ENCODE measurements around the gene FHIT. TPM values are rescaled to one million over a fixed set of nuclear protein-coding genes. Genes with fewer than 3 reads are reported as not detected.

FHIT gene
- total RNA-seq, 4 donors from 2014 or later, result 4.4 to 10.6 (median 8.4) TPM

DNA sequence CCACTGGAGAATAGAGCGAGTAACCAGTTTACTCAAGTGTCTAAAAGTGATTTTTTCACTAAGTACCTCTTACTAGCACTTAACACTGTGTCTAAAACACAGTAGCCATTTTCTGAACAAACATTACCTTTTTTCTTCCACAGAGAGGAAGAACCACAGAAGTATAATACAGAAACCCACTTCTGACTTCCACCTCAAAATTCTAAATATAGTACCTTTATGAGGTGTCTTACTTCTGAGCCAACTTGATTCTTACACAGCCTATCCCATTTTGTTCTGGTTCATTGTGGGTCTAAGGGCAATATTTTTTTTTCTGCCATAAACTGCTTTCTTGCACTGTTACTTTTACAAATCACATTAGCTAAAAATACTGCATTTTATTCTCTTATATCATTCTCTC lies 821.0 kb downstream of the FHIT start:
- TF ChIP-seq, protein P1, sequence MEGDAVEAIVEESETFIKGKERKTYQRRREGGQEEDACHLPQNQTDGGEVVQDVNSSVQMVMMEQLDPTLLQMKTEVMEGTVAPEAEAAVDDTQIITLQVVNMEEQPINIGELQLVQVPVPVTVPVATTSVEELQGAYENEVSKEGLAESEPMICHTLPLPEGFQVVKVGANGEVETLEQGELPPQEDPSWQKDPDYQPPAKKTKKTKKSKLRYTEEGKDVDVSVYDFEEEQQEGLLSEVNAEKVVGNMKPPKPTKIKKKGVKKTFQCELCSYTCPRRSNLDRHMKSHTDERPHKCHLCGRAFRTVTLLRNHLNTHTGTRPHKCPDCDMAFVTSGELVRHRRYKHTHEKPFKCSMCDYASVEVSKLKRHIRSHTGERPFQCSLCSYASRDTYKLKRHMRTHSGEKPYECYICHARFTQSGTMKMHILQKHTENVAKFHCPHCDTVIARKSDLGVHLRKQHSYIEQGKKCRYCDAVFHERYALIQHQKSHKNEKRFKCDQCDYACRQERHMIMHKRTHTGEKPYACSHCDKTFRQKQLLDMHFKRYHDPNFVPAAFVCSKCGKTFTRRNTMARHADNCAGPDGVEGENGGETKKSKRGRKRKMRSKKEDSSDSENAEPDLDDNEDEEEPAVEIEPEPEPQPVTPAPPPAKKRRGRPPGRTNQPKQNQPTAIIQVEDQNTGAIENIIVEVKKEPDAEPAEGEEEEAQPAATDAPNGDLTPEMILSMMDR (IDR thresholded peaks at IDR 0.05; ENCODE audit: low read depth), result no peak

DNA sequence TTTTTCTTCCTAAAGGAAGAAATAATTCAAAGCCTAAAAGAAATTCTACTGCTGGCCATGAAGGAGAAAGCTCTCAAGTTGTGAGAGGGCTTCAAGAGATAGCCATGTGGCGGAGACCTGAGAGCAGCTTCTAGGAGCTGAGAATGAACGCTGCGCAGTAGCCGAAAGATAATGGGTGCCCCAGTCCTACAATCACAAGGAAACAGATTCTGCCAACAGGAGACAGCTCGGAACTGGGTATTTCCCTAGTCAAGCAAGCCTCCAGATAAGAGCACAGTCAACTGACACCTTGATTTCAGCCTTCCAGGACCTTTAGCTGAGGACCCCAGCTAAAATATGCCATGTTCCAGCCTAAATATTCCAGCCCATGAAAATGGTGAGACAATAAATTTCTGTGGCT lies 824.1 kb downstream of the FHIT start:
- TF ChIP-seq, protein P1 (IDR thresholded peaks at IDR 0.05; ENCODE audit: low read depth), result no peak

DNA sequence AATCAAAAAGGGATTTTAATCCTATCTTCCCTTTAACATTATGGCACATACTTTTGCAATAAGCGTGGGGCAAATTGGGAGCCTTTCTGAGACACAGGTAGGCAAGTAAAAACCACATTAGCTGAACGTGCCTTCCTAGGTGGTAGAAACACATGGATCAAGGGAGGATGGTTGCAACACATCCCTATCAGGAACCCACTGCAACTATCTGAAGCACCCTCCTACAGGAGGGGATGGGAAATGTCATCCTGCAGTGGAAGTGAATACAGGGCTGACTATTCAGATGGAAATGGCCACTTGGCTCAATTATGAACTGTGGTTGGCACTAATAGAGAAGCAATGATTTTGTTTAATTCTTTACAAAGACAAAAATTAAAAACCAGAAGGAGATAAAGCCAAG lies 826.3 kb downstream of the FHIT start:
- TF ChIP-seq, protein P1 (IDR thresholded peaks at IDR 0.05; ENCODE audit: low read depth), result no peak

DNA sequence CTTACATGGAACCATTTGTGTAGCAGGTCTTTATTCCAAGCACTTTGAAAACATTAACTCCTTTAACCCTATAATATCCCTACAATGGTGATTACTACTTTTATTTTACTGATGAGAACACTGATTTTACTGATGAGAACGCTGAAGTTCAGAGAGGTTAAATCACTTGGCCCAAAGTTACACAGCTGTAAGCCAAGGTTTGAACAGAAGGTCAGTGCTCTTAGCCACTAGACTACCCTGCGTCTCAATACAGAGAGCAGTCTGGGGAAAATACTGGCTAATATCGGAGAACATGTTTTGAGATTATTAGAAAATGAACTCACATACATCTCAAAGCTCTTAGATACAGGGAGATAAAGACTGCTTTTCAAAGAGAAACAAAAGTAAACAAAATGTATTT lies 827.2 kb downstream of the FHIT start:
- TF ChIP-seq, protein P1 (IDR thresholded peaks at IDR 0.05; ENCODE audit: low read depth), result no peak

DNA sequence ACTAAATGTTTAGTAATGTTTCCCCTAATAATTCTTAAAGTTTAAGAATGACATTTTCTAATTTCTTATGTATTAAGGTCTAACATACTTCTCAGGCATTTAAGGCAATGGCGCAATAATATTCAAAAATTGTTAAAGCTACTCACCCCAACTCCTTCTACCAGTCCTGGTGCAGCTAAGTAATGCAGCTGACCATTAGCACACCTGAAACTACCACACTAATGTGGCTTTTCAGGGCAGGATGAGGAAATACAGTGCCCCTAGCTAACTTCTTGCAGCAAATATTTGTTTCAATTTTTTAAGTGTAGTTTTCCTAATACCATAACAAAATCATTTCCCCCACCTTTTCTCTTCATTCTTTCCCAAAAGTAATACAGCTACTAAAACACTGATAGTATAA lies 827.7 kb downstream of the FHIT start:
- TF ChIP-seq, protein P1 (IDR thresholded peaks at IDR 0.05; ENCODE audit: low read depth), result no peak

DNA sequence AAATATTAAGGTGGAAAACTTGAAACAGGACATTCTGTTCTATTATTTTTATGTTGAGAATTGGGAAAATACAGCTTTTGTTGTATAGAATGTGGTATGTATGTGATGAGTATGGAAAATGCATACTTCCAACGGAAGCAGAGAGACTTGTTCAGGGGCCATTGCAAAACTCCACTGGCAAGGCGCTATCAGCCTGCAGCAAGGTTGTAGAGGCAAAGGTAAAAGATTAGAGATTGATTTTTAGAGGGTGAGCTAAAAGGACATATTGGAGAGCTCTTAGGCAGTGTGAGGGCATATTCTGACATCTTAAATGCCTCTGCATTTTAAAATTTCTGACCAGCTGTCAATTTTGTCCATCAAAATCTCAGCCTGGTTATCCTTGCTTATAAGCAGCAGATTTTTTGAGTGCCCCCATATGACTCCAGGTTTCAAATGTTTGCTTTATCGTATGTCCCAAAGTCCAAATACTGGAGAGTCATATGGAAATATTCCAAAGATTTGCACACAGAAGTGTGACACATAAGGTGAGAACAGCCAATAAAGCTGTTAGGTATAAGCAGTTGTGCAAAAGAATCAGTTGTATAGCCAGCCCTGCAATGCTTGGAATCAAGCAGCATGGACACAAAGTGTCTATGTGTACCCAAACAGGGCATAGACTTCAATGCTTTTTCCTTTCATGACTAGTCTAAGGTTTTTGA lies 829.4 kb downstream of the FHIT start:
- TF ChIP-seq, protein P1 (IDR thresholded peaks at IDR 0.05; ENCODE audit: low read depth), result no peak

DNA sequence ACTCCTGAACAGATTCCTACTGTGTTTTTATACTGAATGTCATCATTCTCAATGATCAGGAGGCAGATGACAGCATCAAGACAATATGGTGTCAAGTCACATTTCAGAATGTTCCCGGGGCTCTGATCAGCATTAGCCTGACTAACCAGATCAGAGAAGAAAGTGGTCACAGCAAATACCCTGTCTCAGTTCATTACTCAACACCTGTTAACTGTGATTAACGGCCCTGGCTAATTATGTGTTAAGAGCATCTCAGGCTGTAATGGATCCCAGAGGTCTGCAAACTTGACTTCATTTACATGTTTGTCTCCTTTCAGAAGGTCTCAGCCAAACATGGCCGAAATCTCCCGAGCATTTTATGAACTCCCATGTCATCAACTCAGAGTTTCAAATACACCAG lies 833.7 kb downstream of the FHIT start:
- TF ChIP-seq, protein P1 (IDR thresholded peaks at IDR 0.05; ENCODE audit: low read depth), result no peak

All from subcutaneous adipose tissue (tissue), 4 donors.